HEK293 (cell line): Measurements from ENCODE around the gene DYNLT1.

Experiments used
- MYNN ChIP-seq: fragments of 450-650 bp; formaldehyde crosslinking; IDR thresholded peaks from 2 replicates; pipeline ENCODE4 v1.5.1; 2016; ENCODE audit warnings: missing biosample characterization, missing genetic modification characterization, borderline replicate concordance
- ZNF274 ChIP-seq, 2 experiments: fragments of 200-500 bp in 1 of 2; fragments of 450-650 bp in 1 of 2; sonication (Bioruptor generic) in 1 of 2; formaldehyde crosslinking in 1 of 2; IDR thresholded peaks; 2 replicates each; pipeline versions ENCODE4 v1.5.1 to v1.6.1; 2014 to 2016; ENCODE audit warnings: borderline replicate concordance in 1 of 2, inconsistent platforms in 1 of 2, low read length in 1 of 2, missing biosample characterization in 1 of 2, missing genetic modification characterization in 1 of 2
- ZNF670 ChIP-seq: fragments of 450-650 bp; formaldehyde crosslinking; IDR thresholded peaks from 2 replicates; pipeline ENCODE4 v1.5.1; 2016; ENCODE audit warnings: missing biosample characterization, missing genetic modification characterization, low read depth
- TF ChIP-seq, protein P1 (sequence below): fragments of 450-650 bp; formaldehyde crosslinking; IDR thresholded peaks from 2 replicates; pipeline ENCODE4 v1.5.1; 2016; ENCODE audit warnings: missing biosample characterization, missing genetic modification characterization
- TF ChIP-seq, protein P2 (sequence below): fragments of 450-650 bp; formaldehyde crosslinking; IDR thresholded peaks from 2 replicates; pipeline ENCODE4 v1.5.1; 2016; ENCODE audit warnings: missing biosample characterization, missing genetic modification characterization

DNA sequence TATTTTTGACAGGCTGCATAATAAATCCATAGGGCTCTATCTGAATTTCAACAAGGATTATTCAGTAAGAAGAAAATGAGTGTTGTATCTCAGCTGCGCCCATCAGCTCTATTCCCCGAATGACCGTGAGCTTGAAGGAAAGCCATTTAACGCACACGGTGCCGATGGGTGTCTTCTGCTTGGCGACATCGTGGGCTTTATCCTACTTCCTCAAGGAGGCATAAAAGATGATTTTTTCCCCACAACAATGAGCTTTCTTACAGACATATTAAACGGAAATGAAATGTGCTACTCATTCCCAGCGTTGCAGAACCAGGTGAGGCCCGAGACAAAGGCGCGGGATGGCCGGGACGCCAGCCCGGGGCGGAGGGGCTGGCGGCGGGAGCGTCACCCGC, 710 bp downstream of the DYNLT1 start:
- TF ChIP-seq ZNF274 (IDR thresholded peaks at IDR 0.05; ENCODE audit: low read length) (no peak), ZNF274 (tag by site-specific recombination; IDR thresholded peaks at IDR 0.05; ENCODE audit: borderline replicate concordance) (no peak), MYNN (tag by site-specific recombination) (no peak), ZNF670 (tag by site-specific recombination) (no peak)
- TF ChIP-seq, protein P1, sequence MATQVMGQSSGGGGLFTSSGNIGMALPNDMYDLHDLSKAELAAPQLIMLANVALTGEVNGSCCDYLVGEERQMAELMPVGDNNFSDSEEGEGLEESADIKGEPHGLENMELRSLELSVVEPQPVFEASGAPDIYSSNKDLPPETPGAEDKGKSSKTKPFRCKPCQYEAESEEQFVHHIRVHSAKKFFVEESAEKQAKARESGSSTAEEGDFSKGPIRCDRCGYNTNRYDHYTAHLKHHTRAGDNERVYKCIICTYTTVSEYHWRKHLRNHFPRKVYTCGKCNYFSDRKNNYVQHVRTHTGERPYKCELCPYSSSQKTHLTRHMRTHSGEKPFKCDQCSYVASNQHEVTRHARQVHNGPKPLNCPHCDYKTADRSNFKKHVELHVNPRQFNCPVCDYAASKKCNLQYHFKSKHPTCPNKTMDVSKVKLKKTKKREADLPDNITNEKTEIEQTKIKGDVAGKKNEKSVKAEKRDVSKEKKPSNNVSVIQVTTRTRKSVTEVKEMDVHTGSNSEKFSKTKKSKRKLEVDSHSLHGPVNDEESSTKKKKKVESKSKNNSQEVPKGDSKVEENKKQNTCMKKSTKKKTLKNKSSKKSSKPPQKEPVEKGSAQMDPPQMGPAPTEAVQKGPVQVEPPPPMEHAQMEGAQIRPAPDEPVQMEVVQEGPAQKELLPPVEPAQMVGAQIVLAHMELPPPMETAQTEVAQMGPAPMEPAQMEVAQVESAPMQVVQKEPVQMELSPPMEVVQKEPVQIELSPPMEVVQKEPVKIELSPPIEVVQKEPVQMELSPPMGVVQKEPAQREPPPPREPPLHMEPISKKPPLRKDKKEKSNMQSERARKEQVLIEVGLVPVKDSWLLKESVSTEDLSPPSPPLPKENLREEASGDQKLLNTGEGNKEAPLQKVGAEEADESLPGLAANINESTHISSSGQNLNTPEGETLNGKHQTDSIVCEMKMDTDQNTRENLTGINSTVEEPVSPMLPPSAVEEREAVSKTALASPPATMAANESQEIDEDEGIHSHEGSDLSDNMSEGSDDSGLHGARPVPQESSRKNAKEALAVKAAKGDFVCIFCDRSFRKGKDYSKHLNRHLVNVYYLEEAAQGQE (tag by site-specific recombination): no peak
- TF ChIP-seq, protein P2, sequence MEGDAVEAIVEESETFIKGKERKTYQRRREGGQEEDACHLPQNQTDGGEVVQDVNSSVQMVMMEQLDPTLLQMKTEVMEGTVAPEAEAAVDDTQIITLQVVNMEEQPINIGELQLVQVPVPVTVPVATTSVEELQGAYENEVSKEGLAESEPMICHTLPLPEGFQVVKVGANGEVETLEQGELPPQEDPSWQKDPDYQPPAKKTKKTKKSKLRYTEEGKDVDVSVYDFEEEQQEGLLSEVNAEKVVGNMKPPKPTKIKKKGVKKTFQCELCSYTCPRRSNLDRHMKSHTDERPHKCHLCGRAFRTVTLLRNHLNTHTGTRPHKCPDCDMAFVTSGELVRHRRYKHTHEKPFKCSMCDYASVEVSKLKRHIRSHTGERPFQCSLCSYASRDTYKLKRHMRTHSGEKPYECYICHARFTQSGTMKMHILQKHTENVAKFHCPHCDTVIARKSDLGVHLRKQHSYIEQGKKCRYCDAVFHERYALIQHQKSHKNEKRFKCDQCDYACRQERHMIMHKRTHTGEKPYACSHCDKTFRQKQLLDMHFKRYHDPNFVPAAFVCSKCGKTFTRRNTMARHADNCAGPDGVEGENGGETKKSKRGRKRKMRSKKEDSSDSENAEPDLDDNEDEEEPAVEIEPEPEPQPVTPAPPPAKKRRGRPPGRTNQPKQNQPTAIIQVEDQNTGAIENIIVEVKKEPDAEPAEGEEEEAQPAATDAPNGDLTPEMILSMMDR (tag by site-specific recombination): no peak
